LNCAP (cell line): ENCODE results near the gene CLPSL1.

Experiments
- TF ChIP-seq, protein P1 (sequence below): fragments of 450-650 bp; IDR thresholded peaks from 2 replicates; pipeline ENCODE4 v1.5.1; 2017; ENCODE audit warnings: mild to moderate bottlenecking

CLPSL1 gene

DNA sequence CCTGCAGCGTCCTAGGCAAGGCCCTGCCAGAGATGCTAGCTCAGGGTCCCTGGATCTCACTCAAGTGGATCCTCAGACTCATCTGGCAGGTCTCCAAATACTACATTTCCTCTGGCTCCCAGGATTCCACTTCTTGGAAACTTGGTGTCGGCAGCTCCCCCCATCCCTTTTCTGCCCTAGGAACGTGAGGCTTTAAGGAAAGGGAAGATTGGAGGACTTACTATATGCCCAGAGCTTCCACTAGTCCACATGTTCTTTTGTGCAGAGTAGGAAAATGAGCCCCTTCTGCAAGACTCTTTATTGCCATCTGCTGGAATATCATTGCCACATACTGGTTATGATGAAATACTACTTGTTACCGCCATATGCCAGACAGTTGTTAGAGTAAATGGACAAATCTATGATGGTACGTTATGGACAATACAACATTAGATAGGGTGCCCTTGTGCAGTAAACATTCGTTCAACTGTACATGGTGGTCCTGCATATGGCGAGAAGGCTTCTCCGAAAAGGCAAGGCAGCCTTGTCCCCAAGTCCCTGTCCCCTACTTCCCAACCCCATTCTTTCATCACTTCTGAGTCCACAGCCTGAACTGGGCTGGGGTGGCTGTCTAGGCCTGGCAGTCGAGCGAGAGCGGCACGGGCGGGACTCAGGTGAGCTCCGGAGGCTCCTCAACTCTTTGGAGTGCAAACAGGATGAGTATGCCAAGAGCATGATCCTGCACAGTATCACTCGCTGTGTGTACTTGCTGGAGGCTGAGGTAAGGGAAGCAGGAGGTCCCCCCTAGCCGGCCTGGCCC, 43.2 kb upstream of the CLPSL1 start:
- TF ChIP-seq, protein P1, sequence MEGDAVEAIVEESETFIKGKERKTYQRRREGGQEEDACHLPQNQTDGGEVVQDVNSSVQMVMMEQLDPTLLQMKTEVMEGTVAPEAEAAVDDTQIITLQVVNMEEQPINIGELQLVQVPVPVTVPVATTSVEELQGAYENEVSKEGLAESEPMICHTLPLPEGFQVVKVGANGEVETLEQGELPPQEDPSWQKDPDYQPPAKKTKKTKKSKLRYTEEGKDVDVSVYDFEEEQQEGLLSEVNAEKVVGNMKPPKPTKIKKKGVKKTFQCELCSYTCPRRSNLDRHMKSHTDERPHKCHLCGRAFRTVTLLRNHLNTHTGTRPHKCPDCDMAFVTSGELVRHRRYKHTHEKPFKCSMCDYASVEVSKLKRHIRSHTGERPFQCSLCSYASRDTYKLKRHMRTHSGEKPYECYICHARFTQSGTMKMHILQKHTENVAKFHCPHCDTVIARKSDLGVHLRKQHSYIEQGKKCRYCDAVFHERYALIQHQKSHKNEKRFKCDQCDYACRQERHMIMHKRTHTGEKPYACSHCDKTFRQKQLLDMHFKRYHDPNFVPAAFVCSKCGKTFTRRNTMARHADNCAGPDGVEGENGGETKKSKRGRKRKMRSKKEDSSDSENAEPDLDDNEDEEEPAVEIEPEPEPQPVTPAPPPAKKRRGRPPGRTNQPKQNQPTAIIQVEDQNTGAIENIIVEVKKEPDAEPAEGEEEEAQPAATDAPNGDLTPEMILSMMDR, result peak; percentile 64

DNA sequence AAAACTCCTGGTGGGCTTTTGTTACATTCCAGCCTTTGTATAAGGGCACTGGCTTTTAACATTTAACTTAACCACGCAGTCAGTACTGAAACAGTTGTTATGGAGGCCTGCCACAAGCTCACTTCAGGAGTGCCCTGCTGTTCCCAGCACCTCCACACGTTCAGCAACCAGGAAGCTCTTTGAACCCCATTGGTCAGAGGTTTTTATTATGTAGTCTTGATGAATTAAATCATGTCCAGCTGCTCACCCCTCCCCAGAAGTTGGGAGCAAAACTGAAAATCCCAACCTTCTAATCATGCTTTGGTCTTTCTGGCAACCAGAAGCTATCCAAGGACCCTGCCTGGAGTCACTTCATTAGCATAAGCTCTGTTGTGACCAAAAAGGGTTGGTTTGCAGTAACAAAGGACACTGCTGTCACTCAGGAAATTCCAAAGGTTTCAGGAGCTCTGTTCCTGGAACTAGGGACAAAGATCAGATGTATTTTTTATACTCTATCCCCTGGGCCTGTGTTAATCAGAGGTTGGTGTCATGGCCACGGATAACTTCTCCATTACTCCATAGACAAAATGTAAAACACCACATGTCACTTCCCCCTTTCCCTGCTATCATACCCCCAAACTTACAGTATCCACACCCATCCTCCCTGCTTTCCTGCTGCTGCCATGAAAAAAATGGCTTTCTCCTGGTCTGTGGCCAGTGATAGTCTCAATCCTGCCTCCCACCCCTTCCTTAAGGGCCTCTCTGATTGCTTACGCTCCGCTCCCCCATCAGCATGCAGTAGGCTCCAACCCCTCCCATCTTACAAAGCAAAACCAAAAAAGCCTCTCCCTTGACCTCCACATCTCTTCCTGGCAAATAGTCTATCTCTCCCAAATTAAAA, 40.9 kb upstream of the CLPSL1 start:
- TF ChIP-seq, protein P1, result no peak

DNA sequence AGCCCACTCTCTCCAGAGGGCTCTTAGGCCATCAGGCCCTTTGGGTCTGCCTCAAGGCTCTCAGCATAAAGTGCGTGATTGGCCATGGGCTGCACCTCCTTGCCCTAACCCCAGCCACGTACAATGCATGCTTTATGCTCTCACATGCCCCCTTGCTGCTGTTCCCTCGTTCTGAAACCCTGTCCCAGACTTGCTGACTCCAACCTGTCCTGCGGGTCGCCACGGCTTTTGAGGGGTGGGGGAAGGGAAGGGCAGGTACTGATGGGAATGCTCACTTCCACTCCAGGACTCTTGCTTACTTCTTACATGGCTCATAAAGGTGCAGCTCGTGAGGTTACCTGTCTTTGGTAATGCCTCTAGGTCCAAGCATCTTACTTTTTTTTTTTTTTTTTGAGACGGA, 38.0 kb upstream of the CLPSL1 start:
- TF ChIP-seq, protein P1, result no peak

DNA sequence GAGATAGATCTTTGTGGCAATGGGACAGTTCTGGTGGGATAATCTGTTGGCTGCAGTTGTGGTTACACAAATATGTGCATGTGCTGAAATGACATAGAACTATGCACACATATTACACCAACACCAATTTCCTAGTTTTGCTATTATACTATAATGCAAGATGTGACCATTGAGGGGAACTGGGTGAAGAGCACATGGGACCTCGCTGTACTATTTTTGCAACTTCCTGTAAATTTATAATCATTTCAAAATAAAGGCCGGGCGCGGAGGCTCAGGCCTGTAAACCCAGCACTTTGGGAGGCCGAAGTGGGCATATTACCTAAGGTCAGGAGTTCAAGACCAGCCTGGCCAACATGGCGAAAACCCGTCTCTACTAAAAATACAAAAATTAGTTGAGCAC, 35.3 kb upstream of the CLPSL1 start:
- TF ChIP-seq, protein P1, result no peak

DNA sequence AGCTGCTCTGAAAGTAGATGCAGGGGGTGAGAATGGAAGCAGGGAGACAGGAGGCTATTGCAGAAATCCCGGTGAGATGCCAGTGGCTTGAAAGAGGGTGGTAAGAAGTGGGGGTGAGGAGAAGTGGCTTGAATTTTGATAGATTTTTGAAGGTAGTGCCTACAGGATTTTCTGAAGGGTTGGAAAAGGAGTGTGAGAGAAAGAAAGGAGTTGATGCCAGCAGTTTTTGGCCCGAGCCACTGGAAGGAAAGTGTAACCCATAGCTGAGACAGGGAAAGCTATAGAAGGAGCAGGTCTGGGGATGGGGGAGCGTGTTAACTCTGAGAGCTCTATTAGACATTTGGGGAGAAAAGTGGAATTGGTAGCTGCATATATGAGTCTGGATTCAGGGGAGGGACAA, 34.3 kb upstream of the CLPSL1 start:
- TF ChIP-seq, protein P1, result no peak

DNA sequence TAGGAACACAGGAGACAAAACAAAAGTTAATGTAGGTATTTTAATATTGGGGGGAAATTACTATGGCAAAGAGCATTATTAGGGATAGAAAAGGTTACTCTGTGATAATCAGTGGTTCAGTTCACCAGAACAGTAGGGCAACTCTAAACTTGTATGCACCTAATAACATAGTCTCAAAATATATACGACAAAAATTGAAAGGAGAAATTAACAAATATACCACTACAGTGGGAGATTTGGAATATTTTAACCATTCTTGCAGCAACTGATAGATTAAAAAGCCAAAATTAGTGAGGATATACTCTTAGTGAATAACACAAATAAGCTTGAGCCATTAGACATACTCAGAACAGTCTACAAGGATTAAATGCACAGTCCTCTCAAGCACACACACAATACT, 32.9 kb upstream of the CLPSL1 start:
- TF ChIP-seq, protein P1, result no peak

DNA sequence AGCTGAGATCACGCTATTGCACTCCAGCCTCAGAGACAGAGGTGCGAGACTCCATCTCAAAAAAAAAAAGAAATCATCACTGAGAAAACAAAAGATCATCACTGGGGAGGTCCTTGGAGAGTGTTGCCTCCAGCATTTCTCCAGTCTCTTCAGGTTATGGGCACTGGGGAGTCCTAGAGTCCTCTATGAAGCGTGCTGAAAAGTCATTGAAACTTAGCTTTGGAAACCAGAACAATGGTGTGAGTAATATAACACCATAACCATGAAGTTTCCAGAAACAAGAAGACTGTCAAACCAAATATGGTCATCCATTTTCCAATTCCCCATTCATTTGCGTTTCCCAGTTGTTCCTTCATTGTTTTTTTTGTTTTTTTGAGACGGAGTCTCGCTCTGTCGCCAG, 30.3 kb upstream of the CLPSL1 start:
- TF ChIP-seq, protein P1, result no peak
